Testis (tissue), 3 donors: ENCODE data around the gene RBL2. TPM values are rescaled to one million over a fixed set of nuclear protein-coding genes. Genes with fewer than 3 reads are reported as not detected.

Experiments used
- DNase-seq: peaks from one replicate; pipeline ENCODE4 v3.0.0-alpha.2; 2019
- H3K27ac ChIP-seq, 2 donors: fragments of 200-600 bp; sonication (generic); one replicate each; pipeline ENCODE4 v1.5.1; 2019
- H3K27me3 ChIP-seq: fragments of 200-600 bp; sonication (generic); one replicate; pipeline ENCODE4 v1.5.1; 2019
- H3K36me3 ChIP-seq: fragments of 200-600 bp; sonication (generic); one replicate; pipeline ENCODE4 v1.5.1; 2017; ENCODE audit warnings: low read depth; ENCODE audit errors: missing control alignments
- H3K4me1 ChIP-seq: fragments of 200-600 bp; sonication (generic); one replicate; pipeline ENCODE4 v1.5.1; 2019
- H3K4me3 ChIP-seq, 2 donors: fragments of 200-600 bp; sonication (generic); one replicate each; pipeline ENCODE4 v1.5.1; 2017 to 2019
- H3K9me3 ChIP-seq: fragments of 200-600 bp; sonication (generic); one replicate; pipeline ENCODE4 v1.5.1; 2017
- CTCF ChIP-seq, 3 experiments: fragments of 450-650 bp in 2 of 3; fragments of 200-600 bp in 1 of 3; sonication (generic) in 1 of 3; IDR thresholded peaks; one replicate each; pipeline ENCODE4 v1.5.1; 2016 to 2019; ENCODE audit warnings: antibody characterized with exemption in 3 of 3, mild to moderate bottlenecking in 2 of 3, moderate library complexity in 1 of 3
- POLR2A ChIP-seq: fragments of 450-650 bp; IDR thresholded peaks from one replicate; pipeline ENCODE4 v1.6.1; 2017; ENCODE audit warnings: antibody characterized with exemption, mild to moderate bottlenecking, moderate library complexity
- WGBS, 2 donors: methylation state at CpG; one replicate each; pipeline ENCODE4 v1.1.5; 2018; 5-methylcytosine and 5-hydroxymethylcytosine counted together
- intact Hi-C: fragments of 100-400 bp; cut with DNase I; formaldehyde crosslinking; loops from one replicate; pipeline ENCODE4 v1.15.1; 2023; ENCODE audit warnings: low total_unique reads
- polyA plus RNA-seq: library from polyadenylated mRNA; stranded (reverse); fragments of 350-450 nt; fragmentation: Illumina TruSeq; extraction: RNeasy Lipid Tissue Mini Kit (QIAGEN cat#74804); gene quantifications from one replicate; pipeline ENCODE4 v1.2.3, GENCODE V29; 2014; ENCODE audit warnings: low read depth, low replicate concordance; ENCODE audit not compliant: insufficient read depth
- total RNA-seq, 2 donors: library from RNA; depleted of rRNA; stranded (reverse); fragments of >200 nt; gene quantifications; one replicate each; pipeline ENCODE4 v1.2.3, GENCODE V29; 2016

Gene RBL2
- total and polyA plus RNA-seq, 3 donors from 2014 or later: 99.1 to 117 (median 106) TPM

- no peak for DNase-seq
- H3K4me3 ChIP-seq: peak overlapping the region; percentile 96 to 99
- H3K36me3 ChIP-seq: no peaks in the 10 kb centered on the region
- H3K4me1 ChIP-seq: peaks cover 4% of the 10 kb centered on the region
- no peak for TF ChIP-seq POLR2A
- no peak for TF ChIP-seq CTCF (IDR thresholded peaks at IDR 0.05)
- no peaks in the 10 kb centered on the region for H3K27me3 ChIP-seq
- WGBS, 2 donors: 14 to 18% methylated on average over 13 of the region's 13 CpGs
- peak overlapping the region; percentile 91 to 95 for H3K27ac ChIP-seq
- no peaks in the 10 kb centered on the region for H3K9me3 ChIP-seq
- intact Hi-C loops: no loop called here
These were observed 318 bp upstream of the RBL2 start for GRCh38 chr16:53433930-53434376.

- TF ChIP-seq POLR2A (no peak), CTCF (IDR thresholded peaks at IDR 0.05) (no peak)
These were observed 906 bp downstream of the RBL2 start for GRCh38 chr16:53435066-53435688.

GRCh38 chr16:53440125-53440524 is 5.9 kb downstream of the RBL2 start:
- intact Hi-C loops: no loop called here

More at GRCh38 chr16:53435066-53435688, 906 bp downstream of the RBL2 start:
- no peaks in the 10 kb centered on the region for H3K27me3 ChIP-seq
- peak overlapping the region; percentile 96 to 99 for H3K4me3 ChIP-seq
- H3K9me3 ChIP-seq: no peaks in the 10 kb centered on the region
- intact Hi-C loops: no loop called here
- 0 to 1% methylated on average over 15 to 28 of the region's 28 CpGs for WGBS, 2 donors
- H3K27ac ChIP-seq: peak overlapping the region; percentile 91 to 95
- peaks cover 4% of the 10 kb centered on the region for H3K4me1 ChIP-seq
- peak; percentile 94 for DNase-seq
- no peaks in the 10 kb centered on the region for H3K36me3 ChIP-seq

GRCh38 chr16:53445534-53445933 is 11.3 kb downstream of the RBL2 start:
- H3K27ac ChIP-seq: no peak overlapping the region
- no peak for DNase-seq
- intact Hi-C loops: no loop called here
- 92 to 93% methylated on average over 5 of the region's 5 CpGs for WGBS, 2 donors
- no peak overlapping the region for H3K4me3 ChIP-seq
- no peaks in the 10 kb centered on the region for H3K36me3 ChIP-seq
- H3K4me1 ChIP-seq: no peaks in the 10 kb centered on the region
- no peaks in the 10 kb centered on the region for H3K9me3 ChIP-seq
- no peaks in the 10 kb centered on the region for H3K27me3 ChIP-seq
- no peak for TF ChIP-seq CTCF (IDR thresholded peaks at IDR 0.05)
- no peak for TF ChIP-seq POLR2A

More at GRCh38 chr16:53440125-53440524, 5.9 kb downstream of the RBL2 start:
- Histone ChIP-seq H3K9me3 (no peaks in the 10 kb centered on the region), H3K27ac (no peak overlapping the region), H3K4me3 (no peak overlapping the region), H3K4me1 (peaks cover 4% of the 10 kb centered on the region), H3K36me3 (no peaks in the 10 kb centered on the region), H3K27me3 (no peaks in the 10 kb centered on the region)
- no peak for TF ChIP-seq POLR2A
- no peak for DNase-seq
- 72 to 92% methylated on average over 5 of the region's 5 CpGs for WGBS, 2 donors

- Histone ChIP-seq H3K36me3 (no peaks in the 10 kb centered on the region), H3K4me3 (no peak overlapping the region), H3K27ac (no peak overlapping the region), H3K27me3 (no peaks in the 10 kb centered on the region), H3K4me1 (no peaks in the 10 kb centered on the region), H3K9me3 (no peaks in the 10 kb centered on the region)
- intact Hi-C loops: no loop called here
- TF ChIP-seq CTCF (IDR thresholded peaks at IDR 0.05) (no peak), POLR2A (no peak)
- WGBS, 2 donors: 52 to 82% methylated on average over 3 of the region's 3 CpGs
- DNase-seq: no peak
These were observed 11.8 kb downstream of the RBL2 start for GRCh38 chr16:53446090-53446489.
